ENCODE results near the gene FBXO11. TPM values are rescaled to one million over a fixed set of nuclear protein-coding genes. Genes with fewer than 3 reads are reported as not detected.

Gene FBXO11
- total and polyA plus RNA-seq, 10 of the 15 experiments (the other 5 are each of a cell fraction or from before 2014, with no cell fraction given) = 5.9 to 38.9 (median 22.5) TPM

DNA sequence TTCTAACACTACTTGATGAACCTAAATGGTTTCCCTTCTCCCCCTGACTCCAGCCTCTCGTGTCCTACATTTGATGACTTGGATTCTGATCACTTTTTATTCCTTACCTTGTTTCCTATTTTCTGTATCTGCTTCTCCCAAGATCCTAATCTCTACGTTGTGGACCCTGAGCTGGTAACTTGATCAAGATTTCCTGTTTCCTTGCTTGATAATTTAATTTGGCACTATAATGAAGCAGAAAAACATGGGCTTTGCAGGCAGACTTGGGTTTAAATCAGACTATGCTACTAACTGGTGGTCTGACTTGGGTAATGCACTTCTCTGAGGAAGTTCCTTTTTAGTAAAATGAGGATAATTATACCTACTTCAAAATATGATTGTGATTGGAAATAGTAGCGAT lies 11.7 kb upstream of the FBXO11 start:
- H3K79me2 ChIP-seq (ENCODE audit: control insufficient read depth, insufficient read depth, low read length) = no peaks in the 10 kb centered on the region
- SMC1A ChIA-PET (ENCODE audit: uncharacterized antibody, unreplicated experiment) = interaction anchor here (0.6 kb wide), 1 partner anchor 22 kb away, joined by 3 read pairs; no protein-coding TSS in a partner anchor
- in situ Hi-C loops (cut with MboI) = no loop called here
- ATAC-seq (no peak), DNase-seq (ENCODE audit: low read depth, low spot score) (no peak), FAIRE-seq (no peak)
- H3K36me3 ChIP-seq (ENCODE audit: control insufficient read depth in 2 of 2, insufficient read depth in 2 of 2, low read length in 1 of 2) = no peaks in the 10 kb centered on the region
- no peak overlapping the region for H3K9ac ChIP-seq (ENCODE audit: control insufficient read depth, insufficient read depth, low read length)
- TF ChIP-seq NFIC (IDR thresholded peaks at IDR 0.05; ENCODE audit: low read depth, low read length) = no peak
- no peak for TF ChIP-seq YY1 (IDR thresholded peaks at IDR 0.05; ENCODE audit: low read depth, low read length)
- TF ChIP-seq FOXM1 (IDR thresholded peaks at IDR 0.05; ENCODE audit: low read depth, low read length) = no peak
- TF ChIP-seq, protein P1, sequence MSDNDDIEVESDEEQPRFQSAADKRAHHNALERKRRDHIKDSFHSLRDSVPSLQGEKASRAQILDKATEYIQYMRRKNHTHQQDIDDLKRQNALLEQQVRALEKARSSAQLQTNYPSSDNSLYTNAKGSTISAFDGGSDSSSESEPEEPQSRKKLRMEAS (IDR thresholded peaks at IDR 0.05; ENCODE audit: low read depth, low read length) = no peak
- no peak for TF ChIP-seq ZNF592 (IDR thresholded peaks at IDR 0.05)
- TF ChIP-seq NFXL1 (IDR thresholded peaks at IDR 0.05; ENCODE audit: borderline replicate concordance) = no peak
- TF ChIP-seq POU2F2 (IDR thresholded peaks at IDR 0.05; ENCODE audit: borderline replicate concordance, low read depth, low read length) = no peak
- H3K27me3 ChIP-seq (replicated peaks in 1 of 2; ENCODE audit: control insufficient read depth in 2 of 2, insufficient read depth in 2 of 2, low read length in 1 of 2) = no peaks in the 10 kb centered on the region
- H3K4me1 ChIP-seq (ENCODE audit: control insufficient read depth, insufficient read depth, low read length) = no peaks in the 10 kb centered on the region
- no peak overlapping the region for H3K27ac ChIP-seq (ENCODE audit: control insufficient read depth, insufficient read depth)
- RAD21 ChIA-PET (ENCODE audit: unreplicated experiment) = interaction anchor here (2.5 kb wide), 1 partner anchor 11 kb away, joined by 7 read pairs; the partner anchor contains the start of gene FBXO11
- POLR2A ChIA-PET = no interaction called here
- CTCF ChIA-PET = interaction anchor here (2.8 kb wide), 1 partner anchor 11 kb away, joined by 10 read pairs; the partner anchor contains the start of gene FBXO11
- no peak overlapping the region for H3K4me2 ChIP-seq (ENCODE audit: control insufficient read depth, insufficient read depth)
- 26% methylated on average over 3 of the region's 3 CpGs for WGBS (ENCODE audit: insufficient coverage, insufficient replicate concordance, low lambda C conversion rate, missing lambda C conversion rate)
- H4K20me1 ChIP-seq (ENCODE audit: control insufficient read depth, insufficient read depth) = no peaks in the 10 kb centered on the region
- no peaks in the 10 kb centered on the region for H3K9me3 ChIP-seq (replicated peaks; ENCODE audit: control insufficient read depth, insufficient read depth, low read length)
- no TSS peak for BruUV-seq (replicated peaks)
- no peak overlapping the region for H3K4me3 ChIP-seq
- intact Hi-C loops (cut with micrococcal nuclease; ENCODE audit: unreplicated experiment) = no loop called here
- H2AFZ ChIP-seq (ENCODE audit: control insufficient read depth, low read depth, low read length) = no peak overlapping the region

Data from GM12878 (cell line).